ENCODE measurements around the gene FAF2. TPM values are rescaled to one million over a fixed set of nuclear protein-coding genes. Genes with fewer than 3 reads are reported as not detected.
"Not testable (repeated sequence)": the region's sequence is repeated elsewhere in the genome, so short reads cannot be mapped to it uniquely, and the experiment has no call there.

FAF2 gene
- total RNA-seq, 1 donor from 2014 or later: 31.8 TPM

DNA sequence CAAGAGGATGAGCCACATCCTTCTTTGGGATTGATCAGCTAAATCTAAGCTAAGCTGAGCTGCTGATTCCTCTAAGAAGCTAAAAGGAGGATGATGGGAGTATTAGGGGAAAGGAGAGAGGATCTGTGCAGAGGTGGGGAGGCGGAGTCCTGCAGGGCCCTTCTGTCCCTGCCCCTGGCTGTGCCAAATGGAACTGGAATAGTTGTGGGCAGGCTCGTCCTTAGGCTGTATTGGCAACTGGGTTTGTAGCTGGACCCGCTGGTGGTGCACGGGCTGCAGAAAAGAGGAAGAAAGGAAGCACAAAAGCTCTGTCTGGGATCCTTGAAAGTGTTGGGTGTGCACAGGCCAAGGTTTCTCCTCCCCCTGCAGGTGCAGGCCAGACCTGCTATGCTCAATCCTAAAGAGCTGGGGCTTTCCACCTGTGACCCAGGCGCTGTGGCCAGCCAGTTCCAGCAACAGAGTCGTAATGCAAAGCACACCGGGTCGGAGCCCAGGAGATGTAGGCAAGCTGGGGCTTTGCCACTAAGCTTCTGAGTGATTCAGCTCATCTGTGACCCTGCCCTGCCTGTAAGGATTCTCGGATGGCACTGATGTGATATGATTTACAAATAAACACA, 41.6 kb upstream of the FAF2 start:
- Histone ChIP-seq H3K4me1 (peaks cover 7% of the 10 kb centered on the region), H3K27me3 (ENCODE audit: low read depth) (no peaks in the 10 kb centered on the region), H3K27ac (no peak overlapping the region), H3K4me3 (no peak overlapping the region), H3K9me3 (no peaks in the 10 kb centered on the region), H3K36me3 (peaks cover 60% of the 10 kb centered on the region)
- intact Hi-C loops (cut with DNase I): no loop called here
- ATAC-seq (no peak), DNase-seq (no peak)
- TF ChIP-seq, protein P1, sequence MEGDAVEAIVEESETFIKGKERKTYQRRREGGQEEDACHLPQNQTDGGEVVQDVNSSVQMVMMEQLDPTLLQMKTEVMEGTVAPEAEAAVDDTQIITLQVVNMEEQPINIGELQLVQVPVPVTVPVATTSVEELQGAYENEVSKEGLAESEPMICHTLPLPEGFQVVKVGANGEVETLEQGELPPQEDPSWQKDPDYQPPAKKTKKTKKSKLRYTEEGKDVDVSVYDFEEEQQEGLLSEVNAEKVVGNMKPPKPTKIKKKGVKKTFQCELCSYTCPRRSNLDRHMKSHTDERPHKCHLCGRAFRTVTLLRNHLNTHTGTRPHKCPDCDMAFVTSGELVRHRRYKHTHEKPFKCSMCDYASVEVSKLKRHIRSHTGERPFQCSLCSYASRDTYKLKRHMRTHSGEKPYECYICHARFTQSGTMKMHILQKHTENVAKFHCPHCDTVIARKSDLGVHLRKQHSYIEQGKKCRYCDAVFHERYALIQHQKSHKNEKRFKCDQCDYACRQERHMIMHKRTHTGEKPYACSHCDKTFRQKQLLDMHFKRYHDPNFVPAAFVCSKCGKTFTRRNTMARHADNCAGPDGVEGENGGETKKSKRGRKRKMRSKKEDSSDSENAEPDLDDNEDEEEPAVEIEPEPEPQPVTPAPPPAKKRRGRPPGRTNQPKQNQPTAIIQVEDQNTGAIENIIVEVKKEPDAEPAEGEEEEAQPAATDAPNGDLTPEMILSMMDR (IDR thresholded peaks at IDR 0.05): no peak

DNA sequence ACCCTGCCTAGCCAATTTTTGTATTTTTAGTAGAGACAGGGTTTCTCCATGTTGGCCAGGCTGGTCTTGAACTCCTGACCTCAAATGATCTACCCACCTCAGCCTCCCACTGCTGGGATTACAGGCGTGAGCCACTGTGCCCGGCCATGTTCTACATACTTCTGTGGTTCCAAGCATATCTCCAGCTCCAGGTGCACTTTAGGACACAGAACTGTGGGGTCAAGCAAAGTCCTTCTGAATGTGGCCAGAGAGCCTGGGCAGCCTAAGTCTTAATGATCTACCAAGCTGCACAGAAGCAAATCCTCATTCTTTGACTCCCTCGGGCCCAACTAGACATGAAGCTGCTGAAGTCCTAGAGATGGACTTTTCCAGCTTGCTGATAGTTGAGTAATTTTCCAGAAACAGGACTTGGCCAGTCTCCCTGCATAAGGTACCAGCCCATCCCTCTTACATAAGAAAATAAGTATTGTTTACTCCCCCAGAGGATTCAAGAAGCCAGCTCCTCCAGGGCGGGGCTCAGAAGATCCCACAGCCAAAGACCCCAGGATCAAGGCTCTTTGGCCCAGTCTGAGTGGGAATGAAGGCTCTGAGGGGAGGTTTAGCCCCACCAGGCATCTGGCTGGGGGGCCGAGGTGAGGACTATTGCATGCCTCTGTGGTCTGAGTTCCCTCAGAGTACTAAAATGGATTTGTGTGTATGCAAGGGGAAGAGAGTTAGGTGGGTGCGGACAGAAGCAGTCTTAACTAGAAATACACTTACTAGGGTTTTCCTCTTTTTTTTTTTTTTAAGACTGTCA, 40.5 kb upstream of the FAF2 start:
- intact Hi-C loops (cut with DNase I): no loop called here
- ATAC-seq (no peak), DNase-seq (no peak)
- TF ChIP-seq, protein P1 (IDR thresholded peaks at IDR 0.05): no peak
- H3K36me3 ChIP-seq: peaks cover 60% of the 10 kb centered on the region
- H3K4me3 ChIP-seq: no peak overlapping the region
- H3K4me1 ChIP-seq: peaks cover 15% of the 10 kb centered on the region
- H3K27ac ChIP-seq: no peak overlapping the region
- no peaks in the 10 kb centered on the region for H3K9me3 ChIP-seq
- H3K27me3 ChIP-seq (ENCODE audit: low read depth): no peaks in the 10 kb centered on the region

DNA sequence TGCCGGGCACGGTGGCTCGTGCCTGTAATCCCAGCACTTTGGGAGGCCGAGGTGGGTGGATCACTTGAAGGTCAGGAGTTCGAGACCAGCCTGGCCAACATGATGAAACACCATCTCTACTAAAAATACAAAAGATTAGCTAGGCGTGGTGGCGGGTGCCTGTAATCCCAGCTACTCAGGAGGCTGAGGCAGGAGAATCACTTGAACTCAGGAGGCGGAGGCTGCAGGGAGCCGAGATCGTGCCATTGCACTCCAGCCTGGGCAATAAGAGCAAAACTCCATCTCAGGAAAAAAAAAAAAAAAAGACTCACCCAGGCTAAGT, 40.0 kb upstream of the FAF2 start:
- H3K27me3 ChIP-seq (ENCODE audit: low read depth); intact Hi-C loops (cut with DNase I); H3K9me3 ChIP-seq; H3K27ac ChIP-seq; DNase-seq; ATAC-seq; H3K4me3 ChIP-seq: not testable (repeated sequence)
- Histone ChIP-seq H3K4me1 (peaks cover 21% of the 10 kb centered on the region), H3K36me3 (peaks cover 60% of the 10 kb centered on the region)

DNA sequence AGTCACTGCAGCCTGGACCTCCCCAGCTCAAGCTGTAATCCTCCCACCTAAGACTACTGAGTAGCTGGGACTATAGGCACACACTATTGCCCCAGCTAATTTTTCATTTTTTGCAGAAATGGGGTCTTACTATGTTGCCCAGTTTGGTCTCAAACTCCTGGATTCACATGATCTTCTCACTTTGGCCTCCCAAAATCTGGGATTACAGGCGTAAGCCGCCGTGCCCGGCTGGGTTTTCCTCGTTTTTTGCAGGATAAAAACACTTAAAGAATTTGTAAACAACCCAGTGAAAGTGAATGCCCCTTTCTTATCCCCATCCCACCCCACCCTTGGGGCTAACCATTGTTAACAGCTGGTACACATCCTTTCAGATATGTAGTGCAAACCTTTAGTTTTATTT, 39.6 kb upstream of the FAF2 start:
- H3K4me1 ChIP-seq: peaks cover 25% of the 10 kb centered on the region
- TF ChIP-seq, protein P1 (IDR thresholded peaks at IDR 0.05): no peak
- DNase-seq (no peak), ATAC-seq (no peak)
- intact Hi-C loops (cut with DNase I): no loop called here
- H3K4me3 ChIP-seq: no peak overlapping the region
- H3K9me3 ChIP-seq: no peaks in the 10 kb centered on the region
- H3K27ac ChIP-seq: no peak overlapping the region
- peaks cover 60% of the 10 kb centered on the region for H3K36me3 ChIP-seq
- no peaks in the 10 kb centered on the region for H3K27me3 ChIP-seq (ENCODE audit: low read depth)

DNA sequence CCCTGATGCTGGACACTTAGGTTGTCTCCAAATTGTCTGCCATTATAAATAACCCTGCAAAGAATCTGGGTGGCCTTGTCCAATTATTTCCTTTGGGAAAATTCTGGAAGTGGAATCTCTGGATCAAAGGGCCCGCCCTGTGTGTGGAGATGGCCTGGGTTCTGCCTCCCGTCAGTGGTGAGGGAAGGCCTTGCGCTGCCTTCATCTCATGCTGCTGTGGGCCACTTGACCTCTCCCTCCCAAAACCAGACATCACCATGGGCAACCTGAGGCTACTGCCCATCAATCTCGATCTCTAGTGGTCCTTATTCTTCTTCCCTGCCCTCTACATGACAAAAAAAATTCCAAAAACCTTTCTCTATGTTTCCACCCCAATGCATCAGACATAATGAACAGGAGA, 38.4 kb upstream of the FAF2 start:
- Histone ChIP-seq H3K27me3 (ENCODE audit: low read depth) (no peaks in the 10 kb centered on the region), H3K9me3 (no peaks in the 10 kb centered on the region), H3K36me3 (peaks cover 55% of the 10 kb centered on the region), H3K4me3 (no peak overlapping the region), H3K27ac (no peak overlapping the region), H3K4me1 (peaks cover 37% of the 10 kb centered on the region)
- intact Hi-C loops (cut with DNase I): no loop called here
- DNase-seq (no peak), ATAC-seq (no peak)
- TF ChIP-seq, protein P1 (IDR thresholded peaks at IDR 0.05): no peak

DNA sequence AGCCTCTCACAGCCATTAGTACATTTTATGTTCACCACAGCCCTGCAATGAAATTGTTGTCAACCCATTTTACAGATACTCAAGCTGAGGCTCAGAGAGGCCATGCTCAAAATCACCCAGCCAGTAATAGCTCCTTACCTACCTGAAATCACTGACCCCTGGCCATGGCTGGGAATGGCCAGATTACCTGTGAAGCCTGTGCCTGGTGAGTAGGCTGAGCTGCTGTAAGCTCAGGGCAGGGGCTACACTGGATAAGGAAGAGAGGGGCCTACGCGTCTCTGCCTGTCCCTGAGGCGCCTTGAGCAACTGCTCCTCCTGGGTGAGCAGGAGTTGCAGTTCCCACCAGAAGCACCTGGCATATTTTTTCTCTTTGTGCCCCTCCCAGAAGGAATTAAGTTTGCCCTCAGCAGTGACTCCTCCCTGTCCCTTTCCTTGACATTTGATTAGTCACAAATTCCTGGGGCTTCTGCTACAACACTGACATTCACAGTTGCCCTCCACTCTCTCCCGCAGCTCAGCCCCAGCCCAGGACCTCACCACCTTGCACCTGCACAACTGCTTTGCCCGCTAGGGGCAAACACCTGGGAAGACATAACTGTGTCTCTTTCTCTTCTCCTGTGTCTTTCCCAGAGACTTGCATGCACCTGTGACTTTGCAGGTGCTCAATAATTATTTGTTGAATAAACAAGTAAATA, 37.6 kb upstream of the FAF2 start:
- intact Hi-C loops (cut with DNase I): no loop called here
- Histone ChIP-seq H3K27me3 (ENCODE audit: low read depth) (no peaks in the 10 kb centered on the region), H3K9me3 (no peaks in the 10 kb centered on the region), H3K4me1 (peaks cover 45% of the 10 kb centered on the region), H3K4me3 (no peak overlapping the region), H3K36me3 (peaks cover 50% of the 10 kb centered on the region), H3K27ac (no peak overlapping the region)
- TF ChIP-seq, protein P1 (IDR thresholded peaks at IDR 0.05): no peak
- ATAC-seq (no peak), DNase-seq (no peak)

Measured in lower lobe of right lung (tissue), 2 donors.